ENCODE measurements around the gene ASB7. TPM values are rescaled to one million over a fixed set of nuclear protein-coding genes. Genes with fewer than 3 reads are reported as not detected.

Gene ASB7
- total and polyA plus RNA-seq, 2 donors (not counting 1 experiment from before 2014, with no cell fraction given) = 12.1 to 19.8 TPM

- Histone ChIP-seq H3K9ac (ENCODE audit: insufficient read depth, low read length) (no peak overlapping the region), H3K4me2 (ENCODE audit: extremely low read depth, insufficient read depth, low read length) (peak overlapping the region; percentile 48), H3K36me3 (ENCODE audit: control insufficient read depth, insufficient read depth, low read length) (no peaks in the 10 kb centered on the region), H3K27me3 (ENCODE audit: control insufficient read depth, insufficient read depth, low read length) (no peaks in the 10 kb centered on the region), H3K4me3 (replicated peaks in 1 of 4; ENCODE audit: control extremely low read depth in 1 of 4, insufficient read depth in 1 of 4, low read depth in 3 of 4, low read length in 4 of 4) (peak overlapping the region in 1 of 4 experiments; percentile 21), H3K4me1 (ENCODE audit: control insufficient read depth, extremely low read depth, insufficient read depth, low read length) (peaks cover 6% of the 10 kb centered on the region), H3K9me3 (ENCODE audit: control insufficient read depth, insufficient read depth, low read depth, low read length) (no peaks in the 10 kb centered on the region), H2AFZ (ENCODE audit: low read length) (no peak overlapping the region), H3K79me2 (ENCODE audit: control insufficient read depth, insufficient read depth, low read length) (no peaks in the 10 kb centered on the region), H3K27ac (ENCODE audit: insufficient read depth, low read length) (peak overlapping the region; percentile 69), H4K20me1 (ENCODE audit: control insufficient read depth, extremely low read depth, insufficient read depth, low read length) (no peaks in the 10 kb centered on the region)
- TF ChIP-seq CTCF (conservative IDR thresholded peaks at IDR 0.05 in 1 of 2, IDR thresholded peaks at IDR 0.05 in 1 of 2; ENCODE audit: low read depth in 1 of 2, low read length in 2 of 2) (no peak), EZH2 (IDR thresholded peaks at IDR 0.05; ENCODE audit: low read length, missing control alignments) (no peak)
- peak; percentile 76 to 91 for DNase-seq (ENCODE audit: low read depth in 2 of 2)
Measured at GRCh38 chr15:100687582-100688141, 85.3 kb downstream of the ASB7 start.

- no peaks in the 10 kb centered on the region for H3K36me3 ChIP-seq (ENCODE audit: control insufficient read depth, insufficient read depth, low read length)
- H3K79me2 ChIP-seq (ENCODE audit: control insufficient read depth, insufficient read depth, low read length) = no peaks in the 10 kb centered on the region
- no peak for TF ChIP-seq CTCF (conservative IDR thresholded peaks at IDR 0.05 in 1 of 2, IDR thresholded peaks at IDR 0.05 in 1 of 2; ENCODE audit: low read depth in 1 of 2, low read length in 2 of 2)
- no peak for TF ChIP-seq EZH2 (IDR thresholded peaks at IDR 0.05; ENCODE audit: low read length, missing control alignments)
- H2AFZ ChIP-seq (ENCODE audit: low read length) = no peak overlapping the region
- peaks cover 6% of the 10 kb centered on the region for H3K4me1 ChIP-seq (ENCODE audit: control insufficient read depth, extremely low read depth, insufficient read depth, low read length)
- H3K9me3 ChIP-seq (ENCODE audit: control insufficient read depth, insufficient read depth, low read depth, low read length) = no peaks in the 10 kb centered on the region
- H3K4me2 ChIP-seq (ENCODE audit: extremely low read depth, insufficient read depth, low read length) = no peak overlapping the region
- no peak overlapping the region for H3K4me3 ChIP-seq (replicated peaks in 1 of 4; ENCODE audit: control extremely low read depth in 1 of 4, insufficient read depth in 1 of 4, low read depth in 3 of 4, low read length in 4 of 4)
- H3K27me3 ChIP-seq (ENCODE audit: control insufficient read depth, insufficient read depth, low read length) = no peaks in the 10 kb centered on the region
- no peak for DNase-seq (ENCODE audit: low read depth in 2 of 2)
- no peak overlapping the region for H3K9ac ChIP-seq (ENCODE audit: insufficient read depth, low read length)
- no peaks in the 10 kb centered on the region for H4K20me1 ChIP-seq (ENCODE audit: control insufficient read depth, extremely low read depth, insufficient read depth, low read length)
- H3K27ac ChIP-seq (ENCODE audit: insufficient read depth, low read length) = peak overlapping the region; percentile 62
Measured at GRCh38 chr15:100688549-100689120, 86.2 kb downstream of the ASB7 start.

- DNase-seq (ENCODE audit: low read depth in 2 of 2) = no peak
- no peak overlapping the region for H3K4me3 ChIP-seq (replicated peaks in 1 of 4; ENCODE audit: control extremely low read depth in 1 of 4, insufficient read depth in 1 of 4, low read depth in 3 of 4, low read length in 4 of 4)
- H3K27me3 ChIP-seq (ENCODE audit: control insufficient read depth, insufficient read depth, low read length) = no peaks in the 10 kb centered on the region
- H3K4me1 ChIP-seq (ENCODE audit: control insufficient read depth, extremely low read depth, insufficient read depth, low read length) = peaks cover 6% of the 10 kb centered on the region
- no peak overlapping the region for H2AFZ ChIP-seq (ENCODE audit: low read length)
- no peaks in the 10 kb centered on the region for H3K9me3 ChIP-seq (ENCODE audit: control insufficient read depth, insufficient read depth, low read depth, low read length)
- H3K79me2 ChIP-seq (ENCODE audit: control insufficient read depth, insufficient read depth, low read length) = no peaks in the 10 kb centered on the region
- no peak overlapping the region for H3K27ac ChIP-seq (ENCODE audit: insufficient read depth, low read length)
- H3K4me2 ChIP-seq (ENCODE audit: extremely low read depth, insufficient read depth, low read length) = no peak overlapping the region
- no peak overlapping the region for H3K9ac ChIP-seq (ENCODE audit: insufficient read depth, low read length)
- H3K36me3 ChIP-seq (ENCODE audit: control insufficient read depth, insufficient read depth, low read length) = no peaks in the 10 kb centered on the region
- H4K20me1 ChIP-seq (ENCODE audit: control insufficient read depth, extremely low read depth, insufficient read depth, low read length) = no peaks in the 10 kb centered on the region
- TF ChIP-seq CTCF (conservative IDR thresholded peaks at IDR 0.05 in 1 of 2, IDR thresholded peaks at IDR 0.05 in 1 of 2; ENCODE audit: low read depth in 1 of 2, low read length in 2 of 2) = no peak
- no peak for TF ChIP-seq EZH2 (IDR thresholded peaks at IDR 0.05; ENCODE audit: low read length, missing control alignments)
Measured at GRCh38 chr15:100689131-100689899, 86.9 kb downstream of the ASB7 start.
